Sigmoid colon (tissue), 7 donors: ENCODE measurements around the gene MOB2. TPM values are rescaled to one million over a fixed set of nuclear protein-coding genes. Genes with fewer than 3 reads are reported as not detected.
"Not testable (repeated sequence)": the region's sequence is repeated elsewhere in the genome, so short reads cannot be mapped to it uniquely, and the experiment has no call there.

ENCODE experiments used
- DNase-seq: peaks from one replicate; pipeline ENCODE4 v3.0.0-alpha.2; 2019
- H3K27ac ChIP-seq, 4 donors: fragments of 200-600 bp; sonication (generic); one replicate each; pipeline ENCODE4 v1.5.1; 2016 to 2019; ENCODE audit warnings: mild to moderate bottlenecking in 1 of 4
- H3K27me3 ChIP-seq, 3 donors: fragments of 200-600 bp; sonication (generic); one replicate each; pipeline ENCODE4 v1.5.1; 2019; ENCODE audit warnings: mild to moderate bottlenecking in 1 of 3
- H3K36me3 ChIP-seq, 4 donors: fragments of 200-600 bp; sonication (generic); one replicate each; pipeline ENCODE4 v1.5.1; 2016 to 2019
- H3K4me1 ChIP-seq, 4 donors: fragments of 200-600 bp; sonication (generic); one replicate each; pipeline ENCODE4 v1.5.1; 2017 to 2019
- H3K4me3 ChIP-seq, 4 donors: fragments of 200-600 bp; sonication (generic); one replicate each; pipeline ENCODE4 v1.5.1; 2017 to 2019; ENCODE audit warnings: mild to moderate bottlenecking in 2 of 4, moderate library complexity in 1 of 4
- H3K9me3 ChIP-seq, 4 donors: fragments of 200-600 bp in 3 of 4; sonication (generic) in 3 of 4; one replicate each; pipeline versions ENCODE4 v1.5.1 to v1.6.1; 2013 to 2019
- EP300 ChIP-seq, 4 donors: sonication (generic); formaldehyde crosslinking; IDR thresholded peaks; one replicate each; pipeline ENCODE4 v1.6.1; 2017; ENCODE audit warnings: antibody characterized with exemption in 4 of 4
- POLR2A ChIP-seq, 2 donors: fragments of 450-650 bp; IDR thresholded peaks; one replicate each; pipeline ENCODE4 v1.6.1; 2016; ENCODE audit warnings: antibody characterized with exemption in 2 of 2, mild to moderate bottlenecking in 2 of 2, moderate library complexity in 2 of 2
- POLR2AphosphoS5 ChIP-seq, 4 donors: sonication (generic); formaldehyde crosslinking; IDR thresholded peaks; one replicate each; pipeline ENCODE4 v1.6.1; 2017; ENCODE audit warnings: antibody characterized with exemption in 4 of 4
- WGBS, 2 donors: extraction: QIAGEN DNeasy Blood & Tissue Kit; methylation state at CpG; one replicate each; pipeline ENCODE4 v1.1.7; 2013; 5-methylcytosine and 5-hydroxymethylcytosine counted together
- intact Hi-C: fragments of 100-400 bp; cut with DNase I; formaldehyde crosslinking; loops from one replicate; pipeline ENCODE4 v1.15.1; 2023
- polyA plus RNA-seq, 3 donors: library from polyadenylated mRNA; stranded (reverse); fragments of 200-250 nt; gene quantifications; one replicate each; pipeline ENCODE4 v1.2.3, GENCODE V29; 2013
- total RNA-seq, 4 donors: library from RNA; depleted of rRNA; stranded (reverse); fragments of >200 nt; gene quantifications; one replicate each; pipeline ENCODE4 v1.1.0, GENCODE V29; 2016
- TF ChIP-seq, protein P1 (sequence below), 4 experiments: fragments of 450-650 bp in 3 of 4; fragments of 200-600 bp in 1 of 4; IDR thresholded peaks; one replicate each; pipeline ENCODE4 v1.5.1; 2016 to 2019; ENCODE audit warnings: antibody characterized with exemption in 4 of 4, mild to moderate bottlenecking in 3 of 4, moderate library complexity in 2 of 4
- donor health status: healthy with polysubstance abuse.
- donor health status: Bipolar disorder and iron deficiency.
- donor health status: healthy.

MOB2 gene
- total and polyA plus RNA-seq, 7 donors, result 46.2 to 88.9 (median 68.6) TPM

DNA sequence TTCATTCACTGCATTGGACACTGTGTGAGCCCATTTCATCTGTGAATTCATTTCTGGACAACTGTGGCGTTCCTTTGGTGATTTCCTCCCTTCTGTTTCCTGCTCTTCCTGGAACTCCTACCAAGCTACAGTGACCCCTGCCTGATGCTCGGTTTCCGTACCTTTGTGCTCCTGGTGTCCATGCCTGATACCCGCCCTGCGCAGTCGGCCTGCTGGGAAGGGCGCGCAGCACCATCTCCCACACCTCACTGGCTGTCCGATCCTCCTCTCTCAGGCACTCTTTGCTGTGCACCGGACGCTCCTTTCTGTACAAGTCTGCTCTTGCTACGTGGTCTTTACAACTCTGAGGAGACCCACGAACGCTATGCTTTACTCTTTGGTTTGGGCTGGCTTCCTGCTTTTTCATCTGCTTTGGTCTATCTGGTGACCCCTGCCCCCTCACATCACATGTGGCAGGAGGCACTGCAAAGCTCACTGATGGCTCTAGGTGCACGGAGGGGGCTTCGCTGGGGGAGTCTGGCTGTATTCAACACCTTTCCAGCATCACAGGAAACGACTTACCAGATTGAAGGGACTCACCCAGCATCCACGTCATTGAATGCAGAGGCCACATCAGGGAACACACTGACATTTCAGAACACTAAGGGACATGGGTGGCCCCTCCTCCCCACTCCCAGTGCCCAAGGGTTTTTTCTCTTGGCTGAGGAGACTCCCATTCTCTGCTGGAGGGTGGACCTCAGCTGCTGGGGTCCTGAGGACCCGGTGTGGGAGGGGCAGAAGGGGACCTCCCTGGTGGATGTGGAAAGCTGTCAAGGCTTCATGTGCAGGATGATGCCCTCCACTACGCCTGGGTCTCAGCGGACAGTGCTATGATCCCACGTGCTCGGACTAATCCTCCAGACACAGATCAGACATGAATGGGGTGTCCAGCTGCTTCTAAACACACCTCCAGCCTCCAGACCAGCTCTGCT lies 27.0 kb upstream of the MOB2 start:
- Histone ChIP-seq H3K4me1 (peaks cover 0 to 73% (median 62%) of the 10 kb centered on the region in 4 donors), H3K9me3 (no peaks in the 10 kb centered on the region), H3K27ac (peak overlapping the region in 3 of 4 donors; percentile 39 to 56 (median 44)), H3K4me3 (no peak overlapping the region), H3K36me3 (no peaks in the 10 kb centered on the region), H3K27me3 (no peaks in the 10 kb centered on the region)
- DNase-seq, result no peak
- WGBS, 2 donors, result 81 to 85% methylated on average over 23 of the region's 23 CpGs
- TF ChIP-seq EP300 (IDR thresholded peaks at IDR 0.05) (no peak), POLR2A (IDR thresholded peaks at IDR 0.05) (no peak), POLR2AphosphoS5 (IDR thresholded peaks at IDR 0.05) (no peak)
- TF ChIP-seq, protein P1, sequence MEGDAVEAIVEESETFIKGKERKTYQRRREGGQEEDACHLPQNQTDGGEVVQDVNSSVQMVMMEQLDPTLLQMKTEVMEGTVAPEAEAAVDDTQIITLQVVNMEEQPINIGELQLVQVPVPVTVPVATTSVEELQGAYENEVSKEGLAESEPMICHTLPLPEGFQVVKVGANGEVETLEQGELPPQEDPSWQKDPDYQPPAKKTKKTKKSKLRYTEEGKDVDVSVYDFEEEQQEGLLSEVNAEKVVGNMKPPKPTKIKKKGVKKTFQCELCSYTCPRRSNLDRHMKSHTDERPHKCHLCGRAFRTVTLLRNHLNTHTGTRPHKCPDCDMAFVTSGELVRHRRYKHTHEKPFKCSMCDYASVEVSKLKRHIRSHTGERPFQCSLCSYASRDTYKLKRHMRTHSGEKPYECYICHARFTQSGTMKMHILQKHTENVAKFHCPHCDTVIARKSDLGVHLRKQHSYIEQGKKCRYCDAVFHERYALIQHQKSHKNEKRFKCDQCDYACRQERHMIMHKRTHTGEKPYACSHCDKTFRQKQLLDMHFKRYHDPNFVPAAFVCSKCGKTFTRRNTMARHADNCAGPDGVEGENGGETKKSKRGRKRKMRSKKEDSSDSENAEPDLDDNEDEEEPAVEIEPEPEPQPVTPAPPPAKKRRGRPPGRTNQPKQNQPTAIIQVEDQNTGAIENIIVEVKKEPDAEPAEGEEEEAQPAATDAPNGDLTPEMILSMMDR (IDR thresholded peaks at IDR 0.05), result no peak
- intact Hi-C loops, result loop anchor here (2.0 kb wide), 2 partner anchors 53 to 61 kb away; no protein-coding TSS in a partner anchor

DNA sequence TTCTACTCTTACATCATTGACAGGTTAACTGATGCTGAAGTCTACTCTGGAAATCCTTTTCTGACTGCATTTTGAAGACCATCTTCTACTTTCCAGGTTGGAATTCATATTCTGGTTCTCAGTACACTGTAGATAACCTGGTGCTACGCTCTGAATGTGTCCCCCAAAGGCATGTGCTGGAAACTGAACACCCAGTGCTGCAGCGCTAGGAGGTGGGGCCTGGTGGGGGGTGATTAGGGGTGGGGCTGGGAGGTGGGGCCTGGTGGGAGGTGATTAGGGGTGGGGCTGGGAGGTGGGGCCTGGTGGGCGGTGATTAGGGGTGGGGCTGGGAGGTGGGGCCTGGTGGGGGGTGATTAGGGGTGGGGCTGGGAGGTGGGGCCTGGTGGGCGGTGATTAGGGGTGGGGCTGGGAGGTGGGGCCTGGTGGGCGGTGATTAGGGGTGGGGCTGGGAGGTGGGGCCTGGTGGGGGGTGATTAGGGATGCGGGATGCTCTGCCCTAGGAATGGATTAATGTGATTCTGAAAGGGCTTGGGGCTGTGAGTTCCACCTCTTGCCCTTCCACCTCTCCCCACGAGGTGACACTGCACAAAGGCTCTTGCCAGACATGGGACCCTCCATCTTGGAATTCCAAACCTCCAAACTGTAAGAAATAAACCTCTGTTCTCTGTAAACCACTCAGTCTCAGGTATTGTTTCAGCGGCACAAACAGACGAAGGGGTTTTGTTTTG lies 26.1 kb upstream of the MOB2 start:
- H3K4me3 ChIP-seq, DNase-seq, H3K36me3 ChIP-seq, H3K27ac ChIP-seq, H3K27me3 ChIP-seq, H3K9me3 ChIP-seq, intact Hi-C loops: not testable (repeated sequence)
- 63 to 76% methylated on average over 9 of the region's 9 CpGs for WGBS, 2 donors
- H3K4me1 ChIP-seq, result peaks cover 0 to 77% (median 71%) of the 10 kb centered on the region in 4 donors

DNA sequence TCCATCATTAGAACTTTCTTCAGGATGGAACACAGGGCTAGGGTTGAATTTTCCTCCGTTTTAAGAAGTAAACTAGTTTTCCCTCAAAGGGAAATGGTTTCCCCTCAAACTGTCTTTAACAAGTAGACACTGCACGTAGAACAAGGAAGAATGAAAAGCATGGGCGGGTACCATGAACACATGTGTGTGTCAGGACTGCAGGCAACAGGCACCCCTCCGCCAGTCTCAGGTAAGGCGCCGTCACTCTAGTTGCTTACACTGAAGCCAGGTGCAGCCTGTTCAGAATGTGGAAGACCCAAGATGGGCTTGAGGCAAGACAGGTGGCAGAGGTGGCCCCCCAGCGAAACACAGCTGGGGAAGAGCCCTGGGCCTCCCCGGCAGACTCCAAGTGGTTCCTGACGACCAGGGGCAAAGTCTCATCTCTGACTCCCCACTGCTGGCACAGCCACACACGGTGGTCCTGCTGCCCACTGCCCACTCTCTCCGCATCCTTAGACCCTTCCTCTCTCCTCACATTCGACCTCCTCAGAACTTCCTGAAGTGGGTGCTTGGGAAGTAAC lies 25.4 kb upstream of the MOB2 start:
- no peak for TF ChIP-seq POLR2A (IDR thresholded peaks at IDR 0.05)
- TF ChIP-seq, protein P1 (IDR thresholded peaks at IDR 0.05), result no peak
- no peak for TF ChIP-seq EP300 (IDR thresholded peaks at IDR 0.05)
- TF ChIP-seq POLR2AphosphoS5 (IDR thresholded peaks at IDR 0.05), result no peak
- WGBS, 2 donors, result 74 to 82% methylated on average over 12 of the region's 12 CpGs
- no peaks in the 10 kb centered on the region for H3K36me3 ChIP-seq
- H3K4me1 ChIP-seq, result peaks cover 0 to 77% (median 72%) of the 10 kb centered on the region in 4 donors
- intact Hi-C loops, result no loop called here
- DNase-seq, result no peak
- H3K27ac ChIP-seq, result no peak overlapping the region
- H3K27me3 ChIP-seq, result no peaks in the 10 kb centered on the region
- no peak overlapping the region for H3K4me3 ChIP-seq
- H3K9me3 ChIP-seq, result no peaks in the 10 kb centered on the region

DNA sequence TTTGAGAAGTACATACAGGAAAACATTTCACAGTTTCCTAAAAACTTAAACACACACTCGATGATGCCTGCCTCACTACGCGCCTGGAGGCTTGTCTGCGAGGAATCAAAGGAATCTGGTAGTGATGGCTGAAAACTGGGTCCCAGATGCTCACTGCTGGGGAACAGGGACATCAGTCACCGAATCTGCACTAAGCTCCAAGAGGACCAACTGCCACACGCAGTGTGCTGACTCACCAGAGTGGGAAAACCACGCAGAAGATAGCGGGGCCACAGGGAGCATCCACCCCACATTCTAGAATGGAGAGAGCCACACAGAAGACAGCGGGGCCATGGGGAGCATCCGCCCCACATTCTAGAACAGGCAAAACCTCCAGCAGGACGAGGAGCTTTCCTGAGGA lies 24.3 kb upstream of the MOB2 start:
- Histone ChIP-seq H3K27ac (no peak overlapping the region), H3K36me3 (no peaks in the 10 kb centered on the region), H3K27me3 (no peaks in the 10 kb centered on the region), H3K4me1 (peaks cover 0 to 77% (median 67%) of the 10 kb centered on the region in 4 donors), H3K4me3 (no peak overlapping the region), H3K9me3 (no peaks in the 10 kb centered on the region)
- TF ChIP-seq EP300 (IDR thresholded peaks at IDR 0.05) (no peak), POLR2A (IDR thresholded peaks at IDR 0.05) (no peak), POLR2AphosphoS5 (IDR thresholded peaks at IDR 0.05) (no peak)
- TF ChIP-seq, protein P1 (IDR thresholded peaks at IDR 0.05), result no peak
- intact Hi-C loops, result no loop called here
- DNase-seq, result no peak
- 86% methylated on average over 11 of the region's 11 CpGs for WGBS, 2 donors

DNA sequence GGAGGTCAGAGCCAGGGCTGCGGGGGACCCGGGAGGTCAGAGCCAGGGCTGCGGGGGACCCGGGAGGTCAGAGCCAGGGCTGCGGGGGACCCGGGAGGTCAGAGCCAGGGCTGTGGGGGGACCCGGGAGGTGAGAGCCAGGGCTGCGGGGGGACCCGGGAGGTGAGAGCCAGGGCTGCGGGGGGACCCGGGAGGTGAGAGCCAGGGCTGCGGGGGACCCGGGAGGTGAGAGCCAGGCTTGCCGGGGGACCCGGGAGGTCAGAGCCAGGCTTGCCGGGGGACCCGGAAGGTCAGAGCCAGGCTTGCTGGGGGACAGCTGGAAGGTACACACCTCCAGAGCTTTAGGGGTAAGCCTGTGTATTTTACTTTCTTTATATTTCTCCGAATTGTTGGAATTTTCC lies 23.8 kb upstream of the MOB2 start:
- WGBS, 2 donors, result 83 to 84% methylated on average over 15 of the region's 18 CpGs
- H3K36me3 ChIP-seq, DNase-seq, intact Hi-C loops, H3K27ac ChIP-seq, H3K4me3 ChIP-seq, H3K9me3 ChIP-seq, H3K27me3 ChIP-seq: not testable (repeated sequence)
- peaks cover 0 to 77% (median 61%) of the 10 kb centered on the region in 4 donors for H3K4me1 ChIP-seq
